ENCODE data around the gene ACER3. TPM values are rescaled to one million over a fixed set of nuclear protein-coding genes. Genes with fewer than 3 reads are reported as not detected.
"Not testable (repeated sequence)": the region's sequence is repeated elsewhere in the genome, so short reads cannot be mapped to it uniquely, and the experiment has no call there.

ACER3 gene
- total RNA-seq, 4 donors from 2014 or later, result 9.3 to 25.7 (median 14.2) TPM

DNA sequence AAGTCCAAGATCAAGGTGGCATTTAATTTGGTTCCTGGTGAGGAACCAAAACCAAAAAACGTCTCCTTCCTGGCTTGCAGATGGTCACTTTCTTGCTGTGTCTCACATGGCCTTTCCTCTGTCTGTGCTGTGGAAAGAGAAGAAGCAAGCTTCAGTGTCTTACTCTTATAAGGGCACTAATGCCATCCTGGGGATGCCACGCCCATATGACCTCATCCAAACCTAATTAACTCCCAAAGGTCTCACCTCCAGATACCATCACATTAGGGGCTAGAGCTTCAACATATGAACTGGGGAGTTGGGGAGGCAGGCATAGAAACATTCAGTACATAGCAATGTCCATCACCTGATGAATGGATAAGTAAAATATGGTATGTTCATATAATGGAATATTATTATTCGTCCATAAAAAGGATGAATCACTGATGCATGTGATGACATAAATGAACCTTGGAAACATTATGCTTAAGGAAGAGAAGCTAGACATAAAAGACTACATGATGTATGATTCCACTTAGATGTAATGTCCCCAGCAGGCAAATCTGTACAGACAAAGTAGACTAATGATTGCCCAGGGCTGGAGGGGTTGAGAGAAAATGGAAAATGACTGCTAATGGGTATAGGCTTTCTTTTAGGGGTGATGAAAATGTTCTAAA, 94.9 kb downstream of the ACER3 start:
- no peak overlapping the region for H3K4me3 ChIP-seq
- no peak overlapping the region for H3K27ac ChIP-seq
- no peaks in the 10 kb centered on the region for H3K9me3 ChIP-seq
- H3K36me3 ChIP-seq, result peaks cover 0 to 21% of the 10 kb centered on the region in 2 donors
- WGBS, 2 donors (ENCODE audit: low coverage in 1 of 2), result 80 to 85% methylated on average over 2 to 3 of the region's 3 CpGs
- TF ChIP-seq POLR2AphosphoS5 (IDR thresholded peaks at IDR 0.05), result no peak
- TF ChIP-seq, protein P1, sequence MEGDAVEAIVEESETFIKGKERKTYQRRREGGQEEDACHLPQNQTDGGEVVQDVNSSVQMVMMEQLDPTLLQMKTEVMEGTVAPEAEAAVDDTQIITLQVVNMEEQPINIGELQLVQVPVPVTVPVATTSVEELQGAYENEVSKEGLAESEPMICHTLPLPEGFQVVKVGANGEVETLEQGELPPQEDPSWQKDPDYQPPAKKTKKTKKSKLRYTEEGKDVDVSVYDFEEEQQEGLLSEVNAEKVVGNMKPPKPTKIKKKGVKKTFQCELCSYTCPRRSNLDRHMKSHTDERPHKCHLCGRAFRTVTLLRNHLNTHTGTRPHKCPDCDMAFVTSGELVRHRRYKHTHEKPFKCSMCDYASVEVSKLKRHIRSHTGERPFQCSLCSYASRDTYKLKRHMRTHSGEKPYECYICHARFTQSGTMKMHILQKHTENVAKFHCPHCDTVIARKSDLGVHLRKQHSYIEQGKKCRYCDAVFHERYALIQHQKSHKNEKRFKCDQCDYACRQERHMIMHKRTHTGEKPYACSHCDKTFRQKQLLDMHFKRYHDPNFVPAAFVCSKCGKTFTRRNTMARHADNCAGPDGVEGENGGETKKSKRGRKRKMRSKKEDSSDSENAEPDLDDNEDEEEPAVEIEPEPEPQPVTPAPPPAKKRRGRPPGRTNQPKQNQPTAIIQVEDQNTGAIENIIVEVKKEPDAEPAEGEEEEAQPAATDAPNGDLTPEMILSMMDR (IDR thresholded peaks at IDR 0.05), result no peak
- no peak for TF ChIP-seq POLR2A (IDR thresholded peaks at IDR 0.05)
- no peak for TF ChIP-seq EP300 (IDR thresholded peaks at IDR 0.05)
- no peak for ATAC-seq
- no peaks in the 10 kb centered on the region for H3K4me1 ChIP-seq
- H3K27me3 ChIP-seq, result no peaks in the 10 kb centered on the region

DNA sequence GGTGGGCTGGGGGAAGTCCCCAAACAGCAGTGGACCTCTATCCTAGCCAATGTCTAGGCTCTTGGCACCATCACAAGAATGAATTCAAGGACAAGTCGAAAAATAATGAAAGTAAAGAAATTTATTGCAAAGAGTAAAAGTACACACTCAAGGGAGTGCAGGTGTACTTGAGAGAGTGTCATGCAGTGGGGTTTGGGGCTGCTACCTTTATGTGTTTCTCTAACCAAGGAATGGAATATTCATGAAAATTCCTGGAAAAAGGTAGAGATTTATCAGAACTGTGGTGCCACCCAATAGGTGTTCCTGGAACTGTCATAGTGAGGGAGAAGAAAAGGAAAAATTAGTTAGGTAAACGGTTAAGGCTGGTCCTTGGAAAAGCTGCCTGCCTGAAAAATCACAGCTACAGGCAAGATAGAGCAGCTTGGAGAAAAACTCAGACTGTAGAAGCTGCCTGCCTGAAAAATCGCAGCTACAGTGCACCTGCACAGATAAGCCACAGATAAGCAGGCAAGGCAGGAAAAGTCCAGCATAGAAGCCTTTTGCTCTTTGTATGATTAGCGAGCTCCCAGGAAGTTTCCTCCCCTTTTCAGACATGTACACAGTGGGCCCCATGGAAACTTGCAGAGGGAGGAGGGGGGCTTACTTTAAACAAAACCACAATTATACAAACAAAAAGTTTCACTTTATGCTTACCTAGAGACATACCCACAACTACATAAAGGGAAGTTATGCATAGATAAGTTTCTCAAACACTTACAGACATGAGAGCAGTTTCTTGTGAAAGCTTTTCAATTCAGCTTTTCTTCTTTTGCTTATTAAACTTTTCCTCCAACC, 102.1 kb downstream of the ACER3 start:
- Histone ChIP-seq H3K4me3 (no peak overlapping the region), H3K27me3 (no peaks in the 10 kb centered on the region), H3K27ac (no peak overlapping the region), H3K36me3 (peaks cover 0 to 41% of the 10 kb centered on the region in 2 donors), H3K4me1 (no peaks in the 10 kb centered on the region), H3K9me3 (no peaks in the 10 kb centered on the region)
- 61 to 70% methylated on average over 3 to 4 of the region's 4 CpGs for WGBS, 2 donors (ENCODE audit: low coverage in 1 of 2)
- TF ChIP-seq, protein P1 (IDR thresholded peaks at IDR 0.05), result no peak
- TF ChIP-seq POLR2A (IDR thresholded peaks at IDR 0.05) (no peak), EP300 (IDR thresholded peaks at IDR 0.05) (no peak)
- ATAC-seq, result no peak

DNA sequence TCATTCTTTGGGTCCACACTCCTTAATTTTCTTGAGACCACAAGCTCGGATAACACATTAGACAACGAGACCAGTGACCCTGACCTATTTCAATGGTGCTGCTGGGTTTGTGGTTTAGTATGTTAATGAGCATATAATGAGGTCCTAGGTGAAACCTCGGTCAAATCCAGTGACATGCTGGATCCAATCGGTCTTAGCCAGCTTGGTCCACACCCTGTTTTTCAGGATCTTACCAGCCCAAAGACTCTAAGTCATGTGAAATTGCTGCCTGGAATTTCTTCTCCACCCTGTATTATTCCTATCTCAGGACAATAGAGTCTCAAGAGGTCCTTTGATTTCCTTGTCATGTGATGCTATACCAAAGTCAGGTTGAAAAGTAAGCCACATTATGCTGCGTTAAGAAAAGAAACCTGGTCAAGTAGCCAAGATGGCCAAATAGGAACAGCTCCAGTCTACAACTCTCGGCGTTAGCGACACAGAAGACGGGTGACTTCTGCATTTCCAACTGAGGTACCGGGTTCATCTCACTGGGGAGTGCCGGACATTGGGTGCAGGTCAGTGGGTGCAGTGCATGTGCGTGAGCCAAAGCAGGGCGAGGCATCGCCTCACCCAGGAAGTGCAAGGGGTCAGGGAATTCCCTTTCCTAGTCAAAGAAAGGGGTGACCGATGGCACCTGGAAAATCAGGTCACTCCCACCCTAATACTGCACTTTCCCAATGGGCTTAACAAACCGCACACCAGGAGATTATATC, 102.9 kb downstream of the ACER3 start:
- peaks cover 0 to 41% of the 10 kb centered on the region in 2 donors for H3K36me3 ChIP-seq
- H3K4me1 ChIP-seq, H3K27ac ChIP-seq, H3K4me3 ChIP-seq, H3K27me3 ChIP-seq, ATAC-seq, H3K9me3 ChIP-seq: not testable (repeated sequence)
- WGBS, 2 donors (ENCODE audit: low coverage in 1 of 2), result 85 to 86% methylated on average over 10 of the region's 16 CpGs

DNA sequence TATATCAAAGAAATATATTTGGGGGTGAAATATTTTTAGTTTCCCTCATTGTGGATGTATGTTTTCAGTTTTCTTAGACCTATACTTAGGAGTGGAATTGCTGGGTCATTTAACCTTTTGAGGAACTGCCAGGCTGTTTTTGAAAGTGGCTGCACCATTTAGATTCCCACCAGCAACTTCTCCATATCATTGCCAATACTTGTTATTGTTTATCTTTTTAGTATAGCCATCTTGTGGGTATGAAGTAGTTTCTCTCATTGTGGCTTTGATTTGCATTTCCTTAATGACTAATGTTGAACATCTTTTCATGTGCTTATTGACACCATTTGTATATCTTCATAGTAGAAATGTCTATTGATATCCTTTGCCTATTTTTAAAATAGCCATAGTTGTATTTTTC, 111.3 kb downstream of the ACER3 start:
- TF ChIP-seq EP300 (IDR thresholded peaks at IDR 0.05) (no peak), POLR2AphosphoS5 (IDR thresholded peaks at IDR 0.05) (no peak), POLR2A (IDR thresholded peaks at IDR 0.05) (no peak)
- TF ChIP-seq, protein P1 (IDR thresholded peaks at IDR 0.05), result no peak
- peaks cover 0 to 2% of the 10 kb centered on the region in 2 donors for H3K36me3 ChIP-seq
- no peak overlapping the region for H3K27ac ChIP-seq
- H3K9me3 ChIP-seq, result peaks cover 0 to 8% (median 0%) of the 10 kb centered on the region in 3 donors
- ATAC-seq, result no peak
- H3K27me3 ChIP-seq, result no peaks in the 10 kb centered on the region
- no peak overlapping the region for H3K4me3 ChIP-seq
- no peaks in the 10 kb centered on the region for H3K4me1 ChIP-seq

DNA sequence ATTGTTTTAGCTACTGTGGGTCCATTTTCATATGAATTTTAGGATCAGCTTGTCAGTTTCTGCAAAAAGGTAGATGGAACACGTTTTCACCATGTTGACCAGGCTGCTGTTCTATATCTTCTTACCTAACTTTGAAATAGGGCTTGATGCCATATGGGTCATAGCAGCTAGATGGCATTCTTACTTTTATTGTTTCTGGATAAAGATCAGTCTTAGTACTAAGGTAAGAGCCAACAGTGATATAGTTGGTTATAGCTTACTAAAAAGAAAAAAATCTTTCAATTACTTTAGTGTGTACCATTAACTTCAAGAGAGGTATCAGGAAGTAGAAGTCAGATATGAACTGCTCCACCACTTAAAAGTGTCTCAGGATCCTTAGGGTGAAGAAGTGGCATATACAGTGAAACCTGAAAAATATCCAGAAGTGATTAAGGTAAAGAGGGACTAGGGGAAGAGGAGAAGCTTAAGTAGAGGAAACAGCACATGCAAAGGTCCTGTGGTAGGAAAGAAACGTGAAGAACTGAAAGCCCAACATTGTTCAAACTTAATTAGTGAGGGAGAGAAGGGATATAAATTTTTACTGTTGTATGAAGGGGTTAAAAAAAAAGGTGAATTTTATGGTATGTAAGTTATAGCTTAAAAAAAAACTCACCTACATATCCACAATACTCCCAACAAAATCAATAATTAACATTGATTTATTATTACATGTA, 113.6 kb downstream of the ACER3 start:
- peaks cover 0 to 8% (median 0%) of the 10 kb centered on the region in 3 donors for H3K9me3 ChIP-seq
- 32 to 78% methylated on average over 2 of the region's 2 CpGs for WGBS, 2 donors (ENCODE audit: low coverage in 1 of 2)
- no peak overlapping the region for H3K27ac ChIP-seq
- H3K27me3 ChIP-seq, result no peaks in the 10 kb centered on the region
- peaks cover 0 to 9% (median 0%) of the 10 kb centered on the region in 3 donors for H3K4me1 ChIP-seq
- H3K36me3 ChIP-seq, result peaks cover 0 to 17% of the 10 kb centered on the region in 2 donors
- H3K4me3 ChIP-seq, result no peak overlapping the region
- TF ChIP-seq POLR2A (IDR thresholded peaks at IDR 0.05) (no peak), EP300 (IDR thresholded peaks at IDR 0.05) (no peak), POLR2AphosphoS5 (IDR thresholded peaks at IDR 0.05) (no peak)
- TF ChIP-seq, protein P1 (IDR thresholded peaks at IDR 0.05), result no peak
- ATAC-seq, result no peak

Data from gastroesophageal sphincter (tissue), 4 donors.